GM21515 (cell line): ENCODE data around the gene TBX21.
"Not testable (repeated sequence)": the region's sequence is repeated elsewhere in the genome, so short reads cannot be mapped to it uniquely, and the experiment has no call there.

Experiments used
- ATAC-seq: cut with Tn5 transposase; IDR thresholded peaks from one replicate; pipeline ENCODE4 v1.9.1; 2021; ENCODE audit not compliant: unreplicated experiment

TBX21 gene

GRCh38 chr17:47762728-47763127, 29.7 kb downstream of the TBX21 start:
- ATAC-seq: no peak

DNA sequence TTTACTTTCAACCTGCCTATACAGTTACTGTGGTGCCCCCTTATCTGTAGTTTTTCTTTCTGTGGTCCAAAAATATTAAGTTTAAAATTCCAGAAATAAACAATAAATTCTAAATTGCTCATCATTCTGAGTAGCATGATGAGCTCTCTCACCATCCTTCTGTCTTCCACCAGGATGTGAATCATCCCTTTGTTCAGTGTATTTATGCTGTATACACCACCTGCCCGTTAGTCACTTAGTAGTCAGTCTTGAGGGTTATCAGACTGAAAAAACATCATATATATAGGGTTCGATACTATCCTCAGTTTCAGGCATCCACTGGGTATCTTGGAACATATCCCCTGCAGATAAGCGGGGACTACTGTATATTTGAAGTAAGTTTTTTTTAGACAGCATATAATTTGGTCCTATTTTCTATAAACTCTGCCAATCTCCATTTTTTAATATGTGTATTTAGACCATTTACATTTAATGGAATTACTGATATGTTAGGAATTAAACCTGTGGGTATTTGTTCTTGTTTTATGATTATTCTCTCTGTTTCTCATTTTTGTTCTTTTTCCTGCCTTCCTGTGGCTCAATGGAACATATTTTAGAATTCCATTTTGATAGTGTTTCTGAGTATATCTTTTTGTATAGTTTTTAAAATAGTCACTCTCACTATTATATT, 31.0 kb downstream of the TBX21 start:
- ATAC-seq: no peak

DNA sequence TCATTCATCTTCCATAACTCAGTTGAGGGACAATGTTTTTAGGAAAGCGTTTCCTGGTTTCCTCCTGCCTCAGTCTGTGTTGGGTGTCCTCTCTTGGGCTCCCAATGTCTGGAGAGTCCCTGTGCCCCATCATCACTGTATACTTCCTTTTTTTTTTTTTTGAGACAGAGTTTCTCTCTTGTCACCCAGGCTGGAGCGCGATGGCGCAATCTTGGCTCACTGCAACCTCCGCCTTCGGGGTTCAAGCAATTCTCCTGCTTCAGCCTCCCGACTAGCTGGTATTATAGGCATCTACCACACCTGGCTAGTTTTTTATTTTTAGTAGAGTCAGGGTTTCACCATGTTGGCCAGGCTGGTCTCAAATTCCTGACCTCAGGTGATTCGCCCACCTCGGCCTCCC, 40.6 kb downstream of the TBX21 start:
- not testable (repeated sequence) for ATAC-seq

GRCh38 chr17:47774331-47774730, 41.3 kb downstream of the TBX21 start:
- ATAC-seq: no peak

- no peak for ATAC-seq
Measured at GRCh38 chr17:47774987-47775580, 42.0 kb downstream of the TBX21 start.

- no peak for ATAC-seq
Measured at GRCh38 chr17:47776330-47777197, 43.5 kb downstream of the TBX21 start.

GRCh38 chr17:47778184-47778635, 45.2 kb downstream of the TBX21 start:
- ATAC-seq: no peak

DNA sequence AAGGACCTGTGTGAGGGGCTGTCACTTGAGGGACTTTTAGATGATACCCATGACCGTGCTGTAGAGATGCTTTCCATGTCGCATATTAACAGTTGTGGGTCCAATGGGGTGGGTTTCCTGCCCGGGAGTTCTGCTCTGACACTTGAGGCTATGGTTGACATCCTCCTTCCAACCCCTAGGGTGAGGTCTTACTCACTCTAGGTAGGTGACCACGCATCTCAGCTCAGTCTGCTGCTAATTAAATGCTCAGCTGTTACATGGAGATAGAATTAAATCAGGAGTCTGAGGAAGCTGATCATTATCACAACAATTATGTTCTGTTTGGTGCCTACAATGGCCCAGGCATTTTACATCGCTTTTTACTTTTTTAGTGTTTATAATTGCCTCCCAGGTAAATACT, 48.4 kb downstream of the TBX21 start:
- no peak for ATAC-seq

- ATAC-seq: no peak
Measured at GRCh38 chr17:47785538-47786123, 52.6 kb downstream of the TBX21 start.

DNA sequence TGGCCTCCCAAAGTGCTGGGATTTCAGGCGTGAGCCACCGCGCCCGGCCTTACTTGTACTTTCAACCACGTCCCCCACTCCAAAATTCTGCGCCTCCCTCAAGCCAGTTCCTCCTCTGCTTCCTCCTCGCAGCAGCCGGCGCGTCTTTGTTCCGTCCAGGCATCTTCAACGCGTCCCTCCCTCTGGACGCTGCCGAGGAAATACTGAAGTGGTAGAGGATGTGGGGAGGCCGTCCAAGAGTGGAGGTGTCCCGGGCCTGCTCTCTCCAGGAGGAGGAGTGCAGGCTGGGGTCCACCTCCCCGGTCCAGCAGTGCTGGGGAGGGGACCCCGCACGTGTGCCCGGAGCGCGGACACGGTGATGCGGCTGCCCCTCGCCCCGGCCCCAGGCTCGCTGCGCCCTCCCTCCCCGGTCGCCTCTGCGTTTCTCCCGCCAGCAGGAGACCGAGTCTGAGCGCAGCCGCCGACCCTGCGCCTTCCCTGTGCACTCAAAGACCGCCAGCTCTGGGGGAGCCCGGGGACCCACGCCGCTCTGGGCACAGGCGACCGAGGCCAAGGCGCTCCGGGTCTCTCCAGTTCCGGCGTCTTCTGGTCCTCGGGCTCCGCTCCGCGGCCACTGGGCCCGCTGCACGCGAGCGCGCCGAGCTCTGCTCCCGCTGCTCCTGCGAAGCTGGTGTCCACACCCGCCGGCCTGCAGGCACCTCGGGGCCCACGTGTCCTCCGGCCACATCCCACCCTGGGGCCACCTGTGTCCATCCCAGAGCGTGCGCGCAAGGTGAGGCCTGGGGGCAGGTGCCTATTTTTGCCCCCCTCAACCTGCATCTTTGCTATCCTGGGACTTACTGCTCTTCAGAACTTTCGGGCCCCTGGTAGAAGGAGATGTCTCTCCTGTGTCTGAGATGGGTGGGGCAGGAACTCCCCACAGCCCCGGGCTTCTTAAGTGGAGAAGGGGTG, 56.9 kb downstream of the TBX21 start:
- ATAC-seq: no peak

- ATAC-seq: no peak
Measured at GRCh38 chr17:47791025-47791424, 58.0 kb downstream of the TBX21 start.

DNA sequence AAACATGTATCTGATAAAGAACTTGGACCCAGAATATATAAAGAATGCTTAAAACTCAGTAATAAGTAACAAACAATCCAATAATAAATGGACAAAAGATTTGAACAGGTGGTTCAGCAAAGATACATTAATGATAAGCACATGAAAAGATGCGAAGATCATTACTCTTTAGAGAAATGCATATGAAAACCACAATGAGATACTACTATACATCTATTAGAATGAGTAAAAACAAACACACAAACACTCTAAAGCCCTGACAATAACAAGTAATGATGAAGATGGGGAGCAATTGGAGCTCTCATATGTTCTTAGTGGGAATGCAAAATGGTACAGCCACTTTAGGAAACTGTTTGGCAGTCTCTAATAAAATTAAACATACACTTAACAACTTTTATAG, 59.4 kb downstream of the TBX21 start:
- ATAC-seq: no peak

GRCh38 chr17:47792979-47793378, 59.9 kb downstream of the TBX21 start:
- ATAC-seq: no peak
